ENCODE results near the gene FAM89B.

DNA sequence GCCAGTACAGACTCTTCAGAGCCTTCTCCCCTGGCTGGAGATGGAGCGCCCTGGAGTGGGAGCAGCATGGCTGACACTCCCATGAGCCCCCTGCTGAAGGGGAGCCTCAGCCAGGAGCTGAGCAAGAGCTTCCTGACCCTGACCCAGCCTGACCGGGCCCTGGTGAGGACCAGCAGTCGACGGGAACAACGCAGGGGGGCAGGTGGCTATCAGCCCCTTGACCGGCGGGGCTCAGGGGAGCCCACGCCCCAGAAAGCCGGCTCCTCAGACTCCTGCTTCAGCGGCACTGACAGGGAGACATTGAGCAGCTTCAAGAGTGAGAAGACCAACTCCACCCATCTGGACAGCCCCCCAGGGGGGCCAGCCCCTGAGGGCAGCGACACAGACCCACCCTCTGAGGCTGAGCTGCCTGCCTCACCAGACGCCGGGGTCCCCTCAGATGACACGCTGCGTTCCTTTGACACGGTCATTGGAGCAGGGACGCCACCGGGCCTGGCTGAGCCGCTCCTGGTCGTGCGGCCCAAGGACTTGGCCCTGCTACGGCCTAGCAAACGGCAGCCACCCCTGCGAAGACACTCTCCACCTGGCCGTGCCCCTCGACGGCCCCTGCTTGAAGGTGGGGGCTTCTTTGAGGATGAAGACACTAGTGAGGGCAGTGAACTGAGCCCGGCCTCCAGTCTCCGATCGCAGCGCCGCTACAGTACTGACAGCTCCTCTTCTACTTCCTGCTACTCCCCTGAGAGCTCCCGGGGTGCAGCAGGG is 45.8 kb downstream of the FAM89B start:
- no peak for TF ChIP-seq HDAC6 (IDR thresholded peaks at IDR 0.05; ENCODE audit: low read depth, low read length)
- TF ChIP-seq EZH2 (IDR thresholded peaks at IDR 0.05; ENCODE audit: low read depth, low read length, severe bottlenecking) = no peak
- TF ChIP-seq, protein P1, sequence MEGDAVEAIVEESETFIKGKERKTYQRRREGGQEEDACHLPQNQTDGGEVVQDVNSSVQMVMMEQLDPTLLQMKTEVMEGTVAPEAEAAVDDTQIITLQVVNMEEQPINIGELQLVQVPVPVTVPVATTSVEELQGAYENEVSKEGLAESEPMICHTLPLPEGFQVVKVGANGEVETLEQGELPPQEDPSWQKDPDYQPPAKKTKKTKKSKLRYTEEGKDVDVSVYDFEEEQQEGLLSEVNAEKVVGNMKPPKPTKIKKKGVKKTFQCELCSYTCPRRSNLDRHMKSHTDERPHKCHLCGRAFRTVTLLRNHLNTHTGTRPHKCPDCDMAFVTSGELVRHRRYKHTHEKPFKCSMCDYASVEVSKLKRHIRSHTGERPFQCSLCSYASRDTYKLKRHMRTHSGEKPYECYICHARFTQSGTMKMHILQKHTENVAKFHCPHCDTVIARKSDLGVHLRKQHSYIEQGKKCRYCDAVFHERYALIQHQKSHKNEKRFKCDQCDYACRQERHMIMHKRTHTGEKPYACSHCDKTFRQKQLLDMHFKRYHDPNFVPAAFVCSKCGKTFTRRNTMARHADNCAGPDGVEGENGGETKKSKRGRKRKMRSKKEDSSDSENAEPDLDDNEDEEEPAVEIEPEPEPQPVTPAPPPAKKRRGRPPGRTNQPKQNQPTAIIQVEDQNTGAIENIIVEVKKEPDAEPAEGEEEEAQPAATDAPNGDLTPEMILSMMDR (IDR thresholded peaks at IDR 0.05; ENCODE audit: control extremely low read depth in 1 of 3, insufficient read depth in 1 of 3, low read depth in 1 of 3, low read length in 3 of 3) = no peak
- no peak for TF ChIP-seq PHF8 (conservative IDR thresholded peaks at IDR 0.05; ENCODE audit: low read depth, low read length)

Measured in H1 (cell line).